Activated naive CD4-positive, alpha-beta T cell treated with anti-CD3 and anti-CD28 coated beads, Interleukin-2, amount 50 U/mL, for 72 hours (primary cell): ENCODE measurements around the gene NTN5. TPM values are rescaled to one million over a fixed set of nuclear protein-coding genes. Genes with fewer than 3 reads are reported as not detected.
"Not testable (repeated sequence)": the region's sequence is repeated elsewhere in the genome, so short reads cannot be mapped to it uniquely, and the experiment has no call there.

ENCODE experiments used
- ATAC-seq, 2 donors: fragments of 150-1000 bp; cut with Tn5 transposase; 2 replicates each; pipeline ENCODE4 v1.10.0; 2021; ENCODE audit warnings: mild to moderate bottlenecking in 2 of 2, moderate library complexity in 2 of 2
- DNase-seq, 2 donors: peaks; one replicate each; pipeline ENCODE4 v3.0.0; 2021 to 2022; ENCODE audit warnings: low spot score in 2 of 2
- H3K27ac Mint-ChIP-seq, 2 donors: one replicate each; pipeline ENCODE4 v1.8.0; 2022; ENCODE audit warnings: mild to moderate bottlenecking in 2 of 2, mixed read lengths in 2 of 2
- H3K36me3 Mint-ChIP-seq, 2 donors: one replicate each; pipeline ENCODE4 v1.8.0; 2022; ENCODE audit warnings: mixed read lengths in 2 of 2
- H3K9me3 Mint-ChIP-seq, 2 donors: one replicate each; pipeline ENCODE4 v1.8.0; 2022; ENCODE audit warnings: mixed read lengths in 2 of 2
- total RNA-seq, 2 donors: library from RNA; stranded (reverse); gene quantifications; one replicate each; pipeline ENCODE4 v1.2.3, GENCODE V29; 2022

The NTN5 gene, protein sequence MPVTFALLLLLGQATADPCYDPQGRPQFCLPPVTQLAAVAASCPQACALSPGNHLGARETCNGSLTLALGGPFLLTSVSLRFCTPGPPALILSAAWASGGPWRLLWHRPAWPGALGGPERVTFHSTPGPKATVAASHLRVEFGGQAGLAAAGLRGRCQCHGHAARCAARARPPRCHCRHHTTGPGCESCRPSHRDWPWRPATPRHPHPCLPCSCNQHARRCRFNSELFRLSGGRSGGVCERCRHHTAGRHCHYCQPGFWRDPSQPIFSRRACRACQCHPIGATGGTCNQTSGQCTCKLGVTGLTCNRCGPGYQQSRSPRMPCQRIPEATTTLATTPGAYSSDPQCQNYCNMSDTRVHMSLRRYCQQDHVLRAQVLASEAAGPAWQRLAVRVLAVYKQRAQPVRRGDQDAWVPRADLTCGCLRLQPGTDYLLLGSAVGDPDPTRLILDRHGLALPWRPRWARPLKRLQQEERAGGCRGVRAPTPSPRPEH
- 1 to 10 TPM; 1.6 to 2.5 TPM for total RNA-seq

DNA sequence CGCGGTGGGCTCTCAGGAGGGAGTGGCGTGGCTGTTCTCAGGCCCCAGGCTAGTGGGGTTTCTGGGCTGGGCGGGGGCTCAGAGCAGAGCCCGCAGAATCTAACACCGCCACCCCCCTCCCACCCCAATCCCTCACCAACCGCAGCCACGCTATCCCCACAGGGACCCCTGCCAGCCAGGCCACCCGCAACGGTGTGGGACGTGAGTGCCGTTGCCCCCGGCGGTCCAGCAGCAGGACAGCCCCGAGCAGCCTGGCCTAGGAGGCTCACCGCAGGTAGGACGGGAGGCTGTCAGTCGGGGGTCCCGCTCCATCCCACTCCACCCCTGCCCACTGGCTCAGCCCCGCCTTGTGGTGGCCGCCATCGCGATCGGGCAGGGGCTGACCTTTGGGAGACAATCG, at the start of gene NTN5:
Gene NTN5, minus strand, starts transcription at position 24 of the 400 bp plus-strand sequence. CDS start 2,031 bp downstream, outside the sequence.
- H3K9me3 Mint-ChIP-seq: peaks cover 0 to 10% of the 10 kb centered on the region in 2 donors
- H3K27ac Mint-ChIP-seq: no peak within 1 kb of the TSS
- DNase-seq: no peak
- H3K36me3 Mint-ChIP-seq: no peaks in the 10 kb centered on the region
- ATAC-seq: no peak

DNA sequence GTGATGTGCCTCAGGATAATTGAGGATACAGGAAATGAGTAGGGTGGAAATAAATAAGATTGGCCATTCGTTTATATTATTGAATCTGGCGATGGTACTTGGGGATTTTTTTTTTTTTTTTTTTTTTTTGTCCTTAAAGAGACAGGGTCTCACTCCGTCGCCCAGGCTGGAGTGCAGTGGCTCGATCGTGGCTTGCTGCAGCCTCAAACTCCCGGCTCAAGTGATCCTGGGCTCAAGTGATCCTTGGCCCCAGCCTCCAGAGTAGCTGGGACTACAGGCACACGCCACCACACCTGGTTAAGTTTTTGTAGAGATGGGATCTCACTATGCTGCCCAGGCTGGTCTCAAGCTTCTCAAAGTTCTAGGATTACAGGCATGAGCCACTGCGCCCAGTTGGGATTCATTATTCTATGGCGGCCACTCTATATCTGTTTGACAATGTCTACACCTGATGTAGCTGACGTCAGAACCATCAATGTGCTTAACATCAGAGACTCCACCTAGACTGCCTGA, 49.4 kb upstream of the NTN5 start:
- DNase-seq: no peak
- Mint-ChIP-seq H3K36me3 (peaks cover 19 to 25% of the 10 kb centered on the region in 2 donors), H3K27ac (no peak overlapping the region), H3K9me3 (peaks cover 16 to 18% of the 10 kb centered on the region in 2 donors)
- ATAC-seq: no peak

DNA sequence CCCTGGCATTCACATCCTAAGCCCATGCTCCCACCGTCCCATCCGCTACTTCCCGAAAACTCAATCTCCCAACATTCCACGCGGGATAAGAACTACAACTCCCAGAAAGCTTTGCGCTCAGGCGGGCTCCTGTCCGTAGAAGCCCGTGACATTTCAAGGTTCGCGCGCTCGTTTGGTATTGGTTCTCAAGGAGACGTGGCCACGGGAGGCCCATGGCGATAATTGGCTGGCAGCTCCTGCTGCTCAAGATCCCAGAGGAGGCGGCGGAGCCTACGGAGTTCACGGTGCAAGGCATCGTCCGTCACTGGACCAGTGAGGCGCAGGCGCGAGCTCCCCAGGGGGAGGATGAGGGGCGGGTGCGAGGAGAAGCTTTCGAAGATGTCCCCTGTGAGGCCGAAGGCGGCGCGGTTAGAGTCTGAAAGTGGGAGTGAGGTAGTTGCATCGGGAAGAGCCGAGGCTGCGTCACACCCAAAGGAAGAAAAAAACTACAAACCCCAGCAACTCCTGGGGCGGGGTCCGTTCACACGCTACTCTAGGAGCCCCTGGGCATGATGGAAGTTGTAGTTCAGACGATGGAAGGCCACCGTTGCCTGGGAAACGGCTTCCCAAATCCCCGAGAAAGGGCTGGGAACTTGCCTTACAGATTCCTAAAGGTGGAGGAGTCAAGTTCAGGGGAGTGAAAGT, 47.9 kb upstream of the NTN5 start:
- ATAC-seq: peak; percentile 97 to 99
- peak overlapping the region; percentile 91 to 99 for H3K27ac Mint-ChIP-seq

DNA sequence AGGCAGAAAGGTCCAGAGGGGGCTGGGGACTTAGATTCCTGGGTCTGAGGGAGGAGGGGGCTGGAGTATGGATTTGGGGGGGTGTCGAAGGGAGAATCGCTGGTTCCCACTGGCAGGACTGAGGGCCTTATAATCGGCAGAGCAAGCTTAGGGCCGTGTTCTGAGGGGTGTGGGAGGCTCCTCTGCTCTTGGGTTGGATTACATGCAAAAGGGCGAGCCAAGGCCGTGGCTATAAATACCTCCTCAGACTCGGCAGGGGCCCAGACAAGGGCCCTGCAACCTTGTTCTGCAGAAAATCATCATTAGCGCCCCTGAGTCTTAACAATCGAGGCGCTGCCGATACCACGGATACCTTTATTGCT, 47.4 kb upstream of the NTN5 start:
- Mint-ChIP-seq H3K27ac (peak overlapping the region; percentile 91 to 99), H3K36me3 (peaks cover 5 to 7% of the 10 kb centered on the region in 2 donors), H3K9me3 (peaks cover 4 to 5% of the 10 kb centered on the region in 2 donors)
- ATAC-seq (no peak), DNase-seq (no peak)

More for the DNA sequence above, 47.9 kb upstream of the NTN5 start:
- DNase-seq: peak; percentile 88 to 95
- H3K9me3 Mint-ChIP-seq: peaks cover 8 to 9% of the 10 kb centered on the region in 2 donors
- H3K36me3 Mint-ChIP-seq: peaks cover 8 to 13% of the 10 kb centered on the region in 2 donors

DNA sequence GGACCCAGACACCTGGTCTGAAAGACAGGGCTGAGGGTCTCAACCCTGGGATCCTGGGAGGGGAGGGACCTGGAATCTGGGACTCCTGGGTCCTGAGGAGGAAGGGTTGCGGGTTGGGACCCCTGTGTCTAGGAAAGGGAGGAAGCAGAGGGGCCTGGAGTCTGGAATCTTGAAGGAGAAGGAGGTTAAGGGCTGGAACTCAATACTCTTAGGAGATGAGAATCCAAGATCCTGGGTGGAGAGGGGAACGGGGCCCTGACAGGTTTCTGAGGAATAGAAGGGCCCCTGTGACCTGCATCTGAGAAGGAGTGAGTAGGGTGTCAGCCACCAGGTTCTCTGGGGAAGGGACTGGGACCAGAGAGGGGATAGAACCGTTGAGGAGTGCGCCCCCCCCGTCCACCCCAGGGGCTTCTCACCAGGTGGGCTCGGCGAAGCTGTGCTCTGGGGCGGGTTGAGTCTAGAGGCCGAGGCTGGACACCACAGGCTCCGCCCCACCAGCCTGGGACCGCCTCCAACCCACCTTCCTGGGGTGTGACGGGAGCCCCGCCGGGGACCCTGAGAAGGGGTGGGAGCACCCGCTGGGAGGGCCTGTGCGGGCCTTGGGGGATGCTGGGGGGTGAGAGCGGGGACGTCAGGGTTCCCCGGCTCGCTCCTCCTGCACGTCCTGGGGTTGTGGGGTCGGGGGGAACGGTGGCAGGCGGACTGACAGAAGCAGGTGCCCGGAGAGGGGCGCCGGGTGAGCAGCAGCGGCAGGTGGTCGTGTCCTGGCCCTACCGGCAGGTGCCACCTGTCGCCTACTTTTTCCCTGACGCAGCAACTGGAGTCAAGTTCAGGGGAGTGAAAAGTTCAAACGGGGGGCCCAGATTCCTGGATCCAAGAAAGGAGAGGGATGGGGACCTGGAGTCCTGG, 46.7 kb upstream of the NTN5 start, which contains the start of gene MAMSTR:
Gene MAMSTR, minus strand, starts transcription at position 463 of the 909 bp plus-strand sequence. CDS start 694 bp downstream, outside the sequence.
- DNase-seq: no peak
- no peak for ATAC-seq
- Mint-ChIP-seq H3K36me3 (peaks cover 0 to under 1% of the 10 kb centered on the region in 2 donors), H3K27ac (peak within 1 kb of the TSS; percentile 91 to 99), H3K9me3 (no peaks in the 10 kb centered on the region)

DNA sequence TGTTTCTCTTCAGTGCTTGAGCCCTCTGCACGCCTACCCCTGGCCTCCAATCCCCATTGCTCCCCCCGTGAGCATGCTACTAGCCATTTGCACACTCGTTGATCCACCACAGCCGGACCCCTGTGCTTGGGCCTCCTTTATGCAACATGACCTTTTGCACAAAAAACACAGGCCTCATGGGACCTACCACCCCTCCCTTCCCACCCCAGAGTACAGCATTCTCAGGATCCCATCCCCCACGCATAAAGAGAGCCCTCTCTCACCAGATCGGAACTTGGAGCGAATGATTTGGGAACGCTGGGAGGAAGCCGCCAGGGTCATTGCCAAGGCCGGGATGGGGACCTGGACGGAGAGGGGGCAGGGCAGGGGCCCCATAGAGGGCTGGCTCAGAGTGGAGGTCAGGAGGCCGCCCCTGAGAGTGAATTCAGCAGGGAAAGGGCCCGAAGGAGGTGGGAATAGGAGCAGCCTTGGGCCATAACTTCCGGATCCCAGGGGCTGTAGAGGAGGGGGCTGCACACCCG, 46.0 kb upstream of the NTN5 start:
- H3K36me3 Mint-ChIP-seq: no peaks in the 10 kb centered on the region
- ATAC-seq (no peak), DNase-seq (no peak)
- peak overlapping the region in 1 of 2 donors; percentile 54 for H3K27ac Mint-ChIP-seq
- H3K9me3 Mint-ChIP-seq: no peaks in the 10 kb centered on the region

DNA sequence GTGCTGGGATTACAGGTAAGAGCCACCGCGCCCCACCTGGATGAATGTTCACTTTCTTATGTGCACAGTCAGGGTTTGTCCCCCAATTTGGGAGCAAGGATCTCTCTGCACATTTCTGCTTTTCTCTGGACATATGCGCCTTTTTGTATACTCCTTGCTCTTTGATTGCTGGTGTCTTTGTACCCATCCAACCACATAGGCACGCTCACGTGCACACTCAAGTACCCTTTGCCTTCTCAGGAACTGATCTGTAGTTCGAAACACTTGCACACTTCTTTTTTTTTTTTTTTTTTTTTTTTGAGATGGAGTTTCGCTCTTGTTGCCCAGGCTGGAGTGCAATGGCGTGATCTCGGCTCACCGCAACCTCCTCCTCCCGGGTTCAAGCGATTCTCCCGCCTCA, 45.3 kb upstream of the NTN5 start:
- H3K27ac Mint-ChIP-seq, H3K36me3 Mint-ChIP-seq, ATAC-seq, DNase-seq, H3K9me3 Mint-ChIP-seq: not testable (repeated sequence)

DNA sequence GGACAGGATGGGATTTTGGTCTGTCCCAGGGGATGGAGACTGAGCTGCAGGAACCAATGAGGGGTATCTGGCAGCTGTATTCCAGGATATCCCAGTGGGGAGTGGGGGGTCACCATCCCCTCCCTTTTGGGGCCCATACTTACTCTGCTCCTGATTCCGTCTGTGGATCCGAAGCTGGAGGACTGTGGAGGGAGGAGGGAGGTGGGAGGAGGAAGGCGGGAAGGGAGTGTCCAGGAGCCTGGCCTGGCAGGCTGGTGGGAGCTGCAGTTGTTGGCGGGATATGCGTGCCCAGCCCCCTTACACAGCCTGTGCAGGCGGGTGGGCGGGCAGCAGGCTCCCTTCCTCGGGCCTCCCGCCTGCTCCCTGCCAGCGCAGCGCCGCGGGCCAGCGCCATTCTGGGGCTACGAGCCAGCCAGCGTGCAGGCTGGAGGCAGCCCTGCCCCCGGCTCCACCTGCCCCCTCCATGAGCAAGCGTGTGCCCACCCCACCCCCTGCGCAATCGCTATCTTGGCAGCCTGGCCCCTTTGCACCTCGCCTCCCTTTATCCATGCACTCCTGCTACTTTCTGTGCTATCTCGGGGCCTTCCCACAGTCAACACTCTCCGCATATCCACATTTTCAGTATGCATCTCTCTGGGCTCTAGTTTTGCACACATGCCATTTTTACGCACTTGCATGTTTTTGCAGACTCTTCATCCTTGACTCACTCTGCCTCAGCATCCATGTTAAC, 43.9 kb upstream of the NTN5 start:
- Mint-ChIP-seq H3K36me3 (peaks cover 0 to 9% of the 10 kb centered on the region in 2 donors), H3K27ac (no peak overlapping the region), H3K9me3 (no peaks in the 10 kb centered on the region)
- no peak for ATAC-seq
- no peak for DNase-seq

DNA sequence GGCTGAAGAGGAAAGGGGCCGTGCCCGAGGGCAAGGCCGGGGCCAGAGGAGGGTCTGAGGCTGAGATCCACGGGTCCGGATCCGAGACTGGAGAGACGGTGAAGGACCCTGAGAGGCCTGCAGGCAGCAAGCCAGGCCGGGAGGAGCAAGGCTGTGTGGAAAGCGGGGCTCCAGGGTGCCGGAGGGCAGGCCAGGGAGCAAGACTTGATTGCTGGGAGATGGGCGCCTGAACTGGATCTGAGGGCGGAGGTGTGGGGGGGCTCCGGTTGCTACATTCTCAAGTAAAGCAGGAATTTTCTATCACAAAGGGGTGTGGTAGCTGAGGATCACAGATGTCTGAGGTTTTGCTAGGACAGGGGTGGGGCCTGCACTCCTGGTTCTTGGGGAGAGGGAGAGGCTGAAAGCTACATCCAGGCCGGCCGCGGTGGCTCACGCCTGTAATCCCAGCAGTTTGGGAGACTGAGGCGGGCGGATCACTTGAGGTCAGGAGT, 42.9 kb upstream of the NTN5 start:
- Mint-ChIP-seq H3K9me3 (no peaks in the 10 kb centered on the region), H3K27ac (peak overlapping the region in 1 of 2 donors; percentile 84), H3K36me3 (peaks cover 6 to 17% of the 10 kb centered on the region in 2 donors)
- ATAC-seq: no peak
- DNase-seq: no peak

DNA sequence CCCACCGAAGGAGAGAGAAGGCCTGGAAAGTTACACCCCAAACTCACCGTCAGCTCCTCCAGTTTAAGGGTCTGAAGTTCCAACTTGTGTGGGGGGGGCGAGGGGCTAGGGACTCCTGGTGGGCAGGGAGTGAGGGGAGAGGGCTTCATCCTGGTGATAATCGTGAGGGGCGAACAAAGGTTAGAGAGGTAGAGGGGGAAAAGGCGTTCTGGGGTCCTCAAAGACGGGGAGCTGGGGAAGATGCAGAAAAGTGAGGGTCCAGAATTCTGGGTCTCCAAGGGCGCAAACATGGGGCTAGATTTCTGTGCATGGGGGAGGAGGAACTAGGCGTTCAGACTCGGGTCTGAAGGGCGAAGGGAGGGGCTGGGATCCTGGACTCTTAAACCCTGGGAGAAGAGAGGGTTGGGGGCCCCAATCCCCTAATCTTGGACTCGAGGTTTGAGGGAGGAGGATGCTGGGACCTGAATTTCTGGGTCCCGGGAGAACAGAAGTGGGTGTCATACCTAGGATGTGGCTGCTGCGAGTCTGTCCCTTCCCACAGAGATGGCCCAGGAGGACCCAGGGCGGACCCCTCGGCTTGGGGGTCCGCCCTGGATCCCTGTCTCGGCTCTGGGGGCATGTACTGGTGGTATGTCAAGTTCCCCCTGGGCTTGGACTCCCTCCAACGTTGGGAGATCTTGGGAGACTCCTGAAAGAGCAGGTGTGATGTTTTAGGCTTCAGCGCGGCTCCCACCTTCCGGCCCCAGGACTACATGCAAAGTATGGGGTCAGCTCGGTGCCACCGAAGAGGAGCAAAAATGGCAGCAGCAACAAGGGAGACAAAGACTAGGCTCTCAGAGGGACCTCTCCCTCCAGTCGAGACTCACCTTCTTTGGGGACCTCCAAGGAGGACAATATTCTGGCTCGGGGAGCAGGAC, 42.2 kb upstream of the NTN5 start:
- no peak for DNase-seq
- Mint-ChIP-seq H3K36me3 (peaks cover 6 to 19% of the 10 kb centered on the region in 2 donors), H3K27ac (peak overlapping the region; percentile 84 to 94), H3K9me3 (no peaks in the 10 kb centered on the region)
- no peak for ATAC-seq

DNA sequence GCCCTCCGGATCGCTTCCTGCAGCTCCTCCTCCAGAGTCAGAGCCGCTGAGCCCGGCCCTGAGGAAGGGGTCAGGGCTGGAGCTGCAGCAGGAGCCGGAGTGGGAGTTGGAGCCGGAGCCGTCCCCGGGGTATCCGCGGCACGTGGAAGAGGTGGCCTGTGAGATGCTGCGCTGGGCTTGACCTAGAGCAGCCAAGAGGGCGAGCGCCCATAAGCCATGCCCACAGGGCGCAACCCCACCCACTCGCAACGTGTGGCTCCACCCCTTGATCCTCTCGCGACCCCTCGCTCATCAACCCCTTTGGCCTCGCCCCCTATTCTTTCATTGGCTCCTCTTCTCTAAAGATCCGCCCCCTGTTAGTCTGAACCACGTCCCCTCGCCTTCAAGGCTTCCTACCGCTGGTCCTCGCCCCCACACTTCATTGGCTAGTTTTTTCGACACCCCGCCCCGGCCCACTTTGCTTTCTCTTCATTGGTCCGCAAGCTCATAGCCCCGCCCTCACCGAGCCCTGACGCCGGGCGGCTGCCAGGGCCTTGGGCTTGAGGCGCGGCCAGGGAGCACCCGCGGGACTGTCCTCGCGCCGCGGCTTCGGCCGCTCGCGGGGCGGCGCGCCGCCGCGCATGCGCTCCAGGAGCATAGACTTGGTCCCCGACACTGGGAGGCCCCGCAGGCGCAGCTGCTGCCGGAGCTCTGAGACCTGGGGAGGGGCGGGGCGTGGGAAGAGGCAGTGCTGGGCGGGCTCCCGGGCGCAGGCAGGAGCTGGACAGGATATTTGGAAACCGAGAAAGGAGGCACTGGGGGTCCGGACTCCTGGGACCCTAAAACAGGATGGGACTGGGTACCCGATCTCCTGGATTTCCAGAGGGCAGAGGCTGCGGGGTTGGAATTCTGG, 41.3 kb upstream of the NTN5 start:
- peak; percentile 93 to 94 for ATAC-seq
- no peaks in the 10 kb centered on the region for H3K9me3 Mint-ChIP-seq
- DNase-seq: peak; percentile 98 to 100
- H3K27ac Mint-ChIP-seq: peak overlapping the region; percentile 84 to 94
- peaks cover 6 to 19% of the 10 kb centered on the region in 2 donors for H3K36me3 Mint-ChIP-seq

DNA sequence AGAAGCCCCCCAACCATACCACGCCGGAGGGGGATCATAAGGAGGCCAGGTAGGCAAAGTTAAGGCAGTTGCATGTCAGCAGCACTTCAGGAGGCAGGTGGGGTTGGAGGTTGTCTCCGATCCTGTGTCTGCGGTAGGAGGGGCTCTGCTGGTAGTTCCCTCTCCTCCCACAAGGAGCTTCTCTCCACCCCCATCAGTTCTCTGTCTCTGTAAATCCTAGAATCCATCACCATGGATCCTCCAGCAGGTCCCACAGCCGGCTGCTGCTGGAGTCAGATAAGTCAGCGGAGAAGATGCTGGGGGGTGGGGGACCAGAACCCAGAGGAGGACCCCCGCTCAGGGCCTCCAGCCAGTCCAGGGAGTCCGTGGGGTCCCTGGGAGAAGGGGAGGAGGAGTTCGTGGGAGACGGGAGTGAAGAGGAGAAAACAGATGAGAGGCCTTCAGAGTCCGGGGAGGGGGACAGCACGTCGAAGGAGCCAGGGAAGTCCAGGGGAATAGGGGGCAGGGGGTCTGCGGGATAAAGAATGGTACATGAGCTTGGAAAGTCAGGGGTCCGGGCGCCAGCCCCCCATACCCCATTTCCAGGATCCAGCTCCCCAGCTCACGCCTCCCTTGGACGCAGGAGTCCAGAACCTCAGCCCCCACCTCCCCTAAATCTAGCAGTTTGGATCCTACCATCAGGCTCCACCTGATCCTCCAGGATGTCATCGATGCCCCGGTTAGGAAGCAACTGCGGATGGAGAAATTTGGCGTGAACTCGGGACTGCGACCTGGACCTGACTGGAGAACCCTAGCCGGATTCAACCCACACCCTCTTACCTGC, 40.4 kb upstream of the NTN5 start:
- H3K36me3 Mint-ChIP-seq: peaks cover 6 to 19% of the 10 kb centered on the region in 2 donors
- no peaks in the 10 kb centered on the region for H3K9me3 Mint-ChIP-seq
- peak overlapping the region; percentile 84 to 86 for H3K27ac Mint-ChIP-seq
- DNase-seq (no peak), ATAC-seq (no peak)
